Measurements from ENCODE around the gene SPNS3.

Gene SPNS3

GRCh38 chr17:4433515-4434031, at the start of gene SPNS3:
Gene SPNS3, plus strand, starts transcription at chr17:4433940. Its CDS starts 28 bp downstream, at chr17:4433968.
- DNase-seq (ENCODE audit: low read depth in 2 of 2) = peak; percentile 34 to 37

- no peak for DNase-seq (ENCODE audit: low read depth in 2 of 2)
These were observed 47.3 kb upstream of the SPNS3 start for GRCh38 chr17:4386406-4386805.

GRCh38 chr17:4387137-4387536, 46.6 kb upstream of the SPNS3 start:
- no peak for DNase-seq (ENCODE audit: low read depth in 2 of 2)

- DNase-seq (ENCODE audit: low read depth in 2 of 2) = no peak
These were observed 44.7 kb upstream of the SPNS3 start for GRCh38 chr17:4389079-4389478.

- no peak for DNase-seq (ENCODE audit: low read depth in 2 of 2)
These were observed 39.9 kb upstream of the SPNS3 start for GRCh38 chr17:4393806-4394205.

GRCh38 chr17:4394208-4395110, 39.3 kb upstream of the SPNS3 start:
- DNase-seq (ENCODE audit: low read depth in 2 of 2) = no peak

- DNase-seq (ENCODE audit: low read depth in 2 of 2) = no peak
These were observed 38.6 kb upstream of the SPNS3 start for GRCh38 chr17:4395111-4395478.

GRCh38 chr17:4397840-4398239, 35.9 kb upstream of the SPNS3 start:
- no peak for DNase-seq (ENCODE audit: low read depth in 2 of 2)

GRCh38 chr17:4405038-4405669, 28.6 kb upstream of the SPNS3 start:
- no peak for DNase-seq (ENCODE audit: low read depth in 2 of 2)

- no peak for DNase-seq (ENCODE audit: low read depth in 2 of 2)
These were observed 28.0 kb upstream of the SPNS3 start for GRCh38 chr17:4405699-4406098.

- DNase-seq (ENCODE audit: low read depth in 2 of 2) = no peak
These were observed 27.4 kb upstream of the SPNS3 start for GRCh38 chr17:4406386-4406785.

GRCh38 chr17:4407216-4407615, 26.5 kb upstream of the SPNS3 start:
- DNase-seq (ENCODE audit: low read depth in 2 of 2) = no peak

GRCh38 chr17:4407851-4408250, 25.9 kb upstream of the SPNS3 start:
- DNase-seq (ENCODE audit: low read depth in 2 of 2) = no peak

GRCh38 chr17:4409659-4410058, 24.1 kb upstream of the SPNS3 start:
- DNase-seq (ENCODE audit: low read depth in 2 of 2) = no peak

GRCh38 chr17:4411201-4411600, 22.5 kb upstream of the SPNS3 start:
- DNase-seq (ENCODE audit: low read depth in 2 of 2) = no peak

- DNase-seq (ENCODE audit: low read depth in 2 of 2) = peak; percentile 77 to 79
These were observed 20.6 kb upstream of the SPNS3 start for GRCh38 chr17:4412933-4413831.

GRCh38 chr17:4417129-4417667, 16.5 kb upstream of the SPNS3 start:
- no peak for DNase-seq (ENCODE audit: low read depth in 2 of 2)

- peak; percentile 38 to 39 for DNase-seq (ENCODE audit: low read depth in 2 of 2)
These were observed 13.0 kb upstream of the SPNS3 start for GRCh38 chr17:4420692-4421131.

GRCh38 chr17:4422864-4423263, 10.9 kb upstream of the SPNS3 start:
- no peak for DNase-seq (ENCODE audit: low read depth in 2 of 2)

- no peak for DNase-seq (ENCODE audit: low read depth in 2 of 2)
These were observed 8.3 kb upstream of the SPNS3 start for GRCh38 chr17:4425398-4425797.

- DNase-seq (ENCODE audit: low read depth in 2 of 2) = no peak
These were observed 7.1 kb upstream of the SPNS3 start for GRCh38 chr17:4426499-4427208.

All from stimulated activated CD8-positive, alpha-beta memory T cell treated with anti-CD3 and anti-CD28 coated beads, Interleukin-15, amount 100 ng/mL, for 48 hours (primary cell).